CD4-positive, CD25-positive, alpha-beta regulatory T cell (primary cell): ENCODE measurements around the gene PHEX. TPM values are rescaled to one million over a fixed set of nuclear protein-coding genes. Genes with fewer than 3 reads are reported as not detected.
A peak's percentile ranks its signal among the peaks of the same experiment; 100 is the strongest.

Source experiments
- ATAC-seq, 2 donors: fragments of 150-1000 bp; cut with Tn5 transposase; one replicate each; pipeline ENCODE4 v1.10.0; 2021; ENCODE audit warnings: low read depth in 2 of 2, moderate number of reproducible peaks in 2 of 2, moderate library complexity in 1 of 2
- DNase-seq, 3 donors: peaks; one replicate each; pipeline versions ENCODE4 v3.0.0 to v3.0.0-alpha.2; 2012 to 2022; ENCODE audit warnings: mixed read lengths in 1 of 3
- H3K27ac ChIP-seq: one replicate; pipeline ENCODE4 v1.7.0; 2013; ENCODE audit warnings: mild to moderate bottlenecking, low read length; ENCODE audit not compliant: insufficient read depth, poor library complexity, severe bottlenecking
- H3K27me3 ChIP-seq: one replicate; pipeline ENCODE4 v1.7.0; 2013; ENCODE audit warnings: low read length; ENCODE audit not compliant: control insufficient read depth, insufficient read depth
- H3K36me3 ChIP-seq: one replicate; pipeline ENCODE4 v1.7.0; 2013; ENCODE audit warnings: mild to moderate bottlenecking, low read length, moderate library complexity; ENCODE audit not compliant: control insufficient read depth, insufficient read depth
- H3K4me1 ChIP-seq: 2 replicates; pipeline ENCODE4 v1.7.0; 2013; ENCODE audit warnings: mild to moderate bottlenecking, low read length; ENCODE audit not compliant: insufficient read depth, control insufficient read depth, poor library complexity, severe bottlenecking
- H3K4me3 ChIP-seq: one replicate; pipeline ENCODE4 v1.7.0; 2013; ENCODE audit warnings: low read depth, mild to moderate bottlenecking, low read length, moderate library complexity
- H3K9me3 ChIP-seq, 2 experiments: 1 replicate in 1 of 2; 2 replicates in 1 of 2; pipeline ENCODE4 v1.7.0; 2013; ENCODE audit warnings: low read length in 2 of 2, mild to moderate bottlenecking in 1 of 2, moderate library complexity in 1 of 2; ENCODE audit not compliant: control insufficient read depth in 2 of 2
- H3K27ac Mint-ChIP-seq, 3 donors: one replicate each; pipeline ENCODE4 v1.8.0; 2020 to 2022; ENCODE audit warnings: mild to moderate bottlenecking in 3 of 3, mixed read lengths in 3 of 3, moderate library complexity in 2 of 3
- H3K27me3 Mint-ChIP-seq: one replicate; pipeline ENCODE4 v1.8.0; 2022; ENCODE audit warnings: mild to moderate bottlenecking, mixed read lengths
- H3K36me3 Mint-ChIP-seq: one replicate; pipeline ENCODE4 v1.8.0; 2020; ENCODE audit warnings: mixed read lengths
- H3K4me1 Mint-ChIP-seq, 4 donors: one replicate each; pipeline ENCODE4 v1.8.0; 2020 to 2022; ENCODE audit warnings: mixed read lengths in 4 of 4, mild to moderate bottlenecking in 1 of 4
- H3K4me3 Mint-ChIP-seq, 4 donors: one replicate each; pipeline ENCODE4 v1.8.0; 2020 to 2022; ENCODE audit warnings: mild to moderate bottlenecking in 4 of 4, mixed read lengths in 4 of 4, moderate library complexity in 3 of 4
- H3K9me3 Mint-ChIP-seq, 7 donors: one replicate each; pipeline ENCODE4 v1.8.0; 2020 to 2022; ENCODE audit warnings: mixed read lengths in 7 of 7, mild to moderate bottlenecking in 3 of 7, moderate library complexity in 2 of 7
- polyA plus RNA-seq, 4 donors: library from polyadenylated mRNA; unstranded; fragments of 300-500 nt; fragmentation: Illumina TruSeq; gene quantifications; one replicate each; pipeline ENCODE4 v1.2.3, GENCODE V29; 2021
- total RNA-seq: library from RNA; stranded (reverse); gene quantifications from one replicate; pipeline ENCODE4 v1.2.3, GENCODE V29; 2022

Gene PHEX
- total and polyA plus RNA-seq, 5 donors from 2014 or later = 0.10 to 1.0 (median 0.46) TPM; not detected in 1

DNA sequence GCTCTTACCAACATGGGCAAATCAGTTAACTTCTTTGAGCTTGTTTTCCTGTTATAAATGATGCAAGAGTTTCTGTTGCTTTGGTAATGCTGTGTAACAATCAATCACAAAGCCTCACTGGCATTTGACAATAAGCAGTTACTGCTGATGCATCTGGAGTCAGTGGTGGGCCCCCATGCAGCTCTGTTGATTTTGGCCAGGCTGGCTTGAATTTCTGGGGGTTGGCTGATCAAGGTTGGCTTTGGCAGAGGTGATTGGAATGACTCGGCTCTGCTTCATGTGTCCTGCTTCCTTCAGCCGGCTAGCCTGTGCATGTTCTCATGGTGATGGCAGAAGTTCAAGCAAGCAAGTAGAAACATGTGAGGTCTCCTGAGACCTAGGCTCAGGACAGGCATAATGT is 90.4 kb downstream of the PHEX start:
- H3K4me1 ChIP-seq = no peaks in the 10 kb centered on the region
- no peak overlapping the region for H3K27ac ChIP-seq
- H3K27ac Mint-ChIP-seq = no peak overlapping the region
- H3K36me3 Mint-ChIP-seq = no peaks in the 10 kb centered on the region
- H3K4me3 ChIP-seq = no peak overlapping the region
- H3K4me1 Mint-ChIP-seq = no peaks in the 10 kb centered on the region
- DNase-seq = no peak
- no peaks in the 10 kb centered on the region for H3K36me3 ChIP-seq
- no peaks in the 10 kb centered on the region for H3K27me3 ChIP-seq
- H3K27me3 Mint-ChIP-seq = peaks cover 2% of the 10 kb centered on the region
- H3K9me3 Mint-ChIP-seq = peaks cover 0 to 3% (median 0%) of the 10 kb centered on the region in 7 donors
- no peaks in the 10 kb centered on the region for H3K9me3 ChIP-seq
- no peak overlapping the region for H3K4me3 Mint-ChIP-seq
- no peak for ATAC-seq

DNA sequence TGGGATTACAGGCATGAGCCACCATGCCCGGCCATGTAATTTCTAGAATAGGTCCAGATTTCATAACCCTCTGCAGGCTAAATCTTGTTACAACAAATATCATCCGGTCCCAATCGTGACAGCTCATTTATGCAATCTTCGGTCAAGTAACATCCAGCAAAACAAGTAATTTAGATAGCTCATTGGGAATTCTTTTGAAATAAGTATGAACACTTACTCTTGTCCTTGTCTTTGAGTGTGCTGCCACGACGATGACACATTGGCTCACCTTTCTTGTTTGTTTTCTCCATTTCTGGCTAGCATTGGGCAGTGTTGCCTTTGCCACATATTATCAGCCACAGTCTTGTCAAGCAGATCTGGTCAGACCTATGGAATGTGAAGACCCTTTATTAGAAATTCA is 92.0 kb downstream of the PHEX start:
- Histone ChIP-seq H3K27me3 (no peaks in the 10 kb centered on the region), H3K27ac (no peak overlapping the region), H3K36me3 (no peaks in the 10 kb centered on the region), H3K4me1 (no peaks in the 10 kb centered on the region), H3K4me3 (no peak overlapping the region), H3K9me3 (no peaks in the 10 kb centered on the region)
- H3K27ac Mint-ChIP-seq = no peak overlapping the region
- H3K4me3 Mint-ChIP-seq = no peak overlapping the region
- no peak for ATAC-seq
- peaks cover 0 to 3% (median 0%) of the 10 kb centered on the region in 7 donors for H3K9me3 Mint-ChIP-seq
- no peak for DNase-seq
- no peaks in the 10 kb centered on the region for H3K4me1 Mint-ChIP-seq
- H3K36me3 Mint-ChIP-seq = no peaks in the 10 kb centered on the region
- peaks cover 4% of the 10 kb centered on the region for H3K27me3 Mint-ChIP-seq

DNA sequence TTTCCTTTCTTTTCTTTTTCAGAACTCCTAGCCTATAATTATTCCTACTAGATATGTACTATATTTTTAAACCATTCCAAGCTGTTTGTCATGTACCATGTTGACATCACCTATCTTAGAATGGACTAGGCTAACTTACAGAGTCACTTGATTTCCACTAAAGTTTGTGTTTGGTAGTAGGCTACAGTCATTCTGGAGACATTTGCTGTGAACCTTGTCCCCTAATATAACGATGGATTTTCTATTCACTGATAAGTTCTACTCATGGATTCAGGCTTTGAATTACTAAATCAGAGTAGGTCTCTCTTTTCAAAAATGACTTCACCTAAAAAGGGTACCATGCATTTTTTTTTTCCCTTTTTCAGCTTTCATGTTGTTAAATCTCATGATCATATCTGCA is 93.4 kb downstream of the PHEX start:
- DNase-seq (no peak), ATAC-seq (no peak)
- Histone ChIP-seq H3K27me3 (no peaks in the 10 kb centered on the region), H3K4me1 (no peaks in the 10 kb centered on the region), H3K27ac (no peak overlapping the region), H3K36me3 (no peaks in the 10 kb centered on the region), H3K4me3 (no peak overlapping the region), H3K9me3 (no peaks in the 10 kb centered on the region)
- Mint-ChIP-seq H3K4me1 (no peaks in the 10 kb centered on the region), H3K9me3 (peaks cover 0 to 3% (median 0%) of the 10 kb centered on the region in 7 donors), H3K27me3 (peaks cover 4% of the 10 kb centered on the region), H3K36me3 (no peaks in the 10 kb centered on the region), H3K4me3 (no peak overlapping the region), H3K27ac (no peak overlapping the region)

DNA sequence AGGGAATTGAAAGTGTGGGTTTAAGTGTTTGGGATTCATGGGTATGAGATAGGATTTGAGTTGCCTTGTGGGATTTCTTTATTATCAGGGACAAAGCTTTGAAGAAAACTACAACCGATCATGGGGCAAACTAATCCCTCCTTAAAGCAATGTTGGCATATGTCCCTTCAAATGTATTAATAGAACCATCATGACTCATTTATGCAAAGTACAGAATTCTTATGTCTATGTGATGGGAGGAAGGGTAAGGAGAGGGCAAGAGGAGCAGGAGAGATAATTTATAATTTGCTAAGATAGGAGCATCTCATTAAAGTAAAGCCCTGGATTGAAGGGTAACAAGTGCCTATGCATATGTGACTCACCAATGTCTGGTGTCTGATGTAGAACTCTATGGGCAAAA is 94.2 kb downstream of the PHEX start:
- Mint-ChIP-seq H3K36me3 (no peaks in the 10 kb centered on the region), H3K9me3 (peaks cover 0 to under 1% (median 0%) of the 10 kb centered on the region in 7 donors), H3K27ac (no peak overlapping the region), H3K27me3 (peaks cover 4% of the 10 kb centered on the region), H3K4me3 (no peak overlapping the region), H3K4me1 (no peaks in the 10 kb centered on the region)
- Histone ChIP-seq H3K27me3 (no peaks in the 10 kb centered on the region), H3K4me3 (no peak overlapping the region), H3K27ac (no peak overlapping the region), H3K9me3 (no peaks in the 10 kb centered on the region), H3K36me3 (no peaks in the 10 kb centered on the region), H3K4me1 (no peaks in the 10 kb centered on the region)
- DNase-seq (no peak), ATAC-seq (no peak)

DNA sequence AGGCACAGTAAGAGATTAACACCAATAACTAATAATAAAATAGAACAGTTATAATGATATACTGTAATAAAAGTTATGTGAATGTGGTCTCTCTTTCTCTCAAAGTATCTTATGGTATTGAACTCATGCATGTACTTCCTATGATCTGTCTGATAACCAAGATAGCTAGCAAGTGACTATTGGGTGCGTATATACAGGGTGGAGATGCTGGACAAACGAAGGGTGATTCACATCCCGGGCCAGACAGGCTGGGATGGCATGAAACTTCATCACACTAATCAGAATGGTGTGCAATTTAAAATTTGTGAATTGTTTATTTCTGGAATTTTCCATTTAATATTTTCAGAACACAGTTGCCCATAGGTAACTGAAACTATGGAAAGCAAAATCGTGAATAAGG is 96.8 kb downstream of the PHEX start:
- Histone ChIP-seq H3K4me3 (no peak overlapping the region), H3K9me3 (no peaks in the 10 kb centered on the region), H3K4me1 (no peaks in the 10 kb centered on the region), H3K27me3 (no peaks in the 10 kb centered on the region), H3K27ac (no peak overlapping the region), H3K36me3 (no peaks in the 10 kb centered on the region)
- Mint-ChIP-seq H3K9me3 (peaks cover 0 to 2% (median 0%) of the 10 kb centered on the region in 7 donors), H3K4me1 (no peaks in the 10 kb centered on the region), H3K4me3 (no peak overlapping the region), H3K27me3 (peaks cover 4% of the 10 kb centered on the region), H3K27ac (no peak overlapping the region), H3K36me3 (no peaks in the 10 kb centered on the region)
- no peak for ATAC-seq
- DNase-seq = no peak

DNA sequence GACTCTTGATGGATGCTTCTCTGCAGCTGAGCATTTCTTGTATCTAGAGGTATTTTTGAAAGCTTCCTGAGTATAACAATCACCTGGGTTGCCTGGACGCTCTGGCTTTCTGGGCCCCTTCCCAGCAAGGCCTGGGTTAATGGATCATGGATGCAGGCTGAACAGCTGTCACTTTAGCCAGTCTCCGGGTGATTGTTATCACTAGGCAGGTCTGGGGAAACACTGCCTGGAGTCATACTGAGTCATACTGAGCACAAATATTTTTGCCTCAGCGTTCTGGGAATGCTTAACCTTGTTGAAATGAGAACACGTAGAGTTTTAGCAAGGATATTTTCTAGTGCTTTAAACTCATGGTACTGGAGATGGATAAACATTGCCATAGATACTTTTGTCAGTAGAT is 102.6 kb downstream of the PHEX start:
- Histone ChIP-seq H3K27ac (no peak overlapping the region), H3K36me3 (no peaks in the 10 kb centered on the region), H3K27me3 (no peaks in the 10 kb centered on the region), H3K4me1 (no peaks in the 10 kb centered on the region), H3K9me3 (no peaks in the 10 kb centered on the region), H3K4me3 (no peak overlapping the region)
- no peak overlapping the region for H3K27ac Mint-ChIP-seq
- H3K4me3 Mint-ChIP-seq = no peak overlapping the region
- H3K27me3 Mint-ChIP-seq = no peaks in the 10 kb centered on the region
- peaks cover 0 to 7% (median 5%) of the 10 kb centered on the region in 4 donors for H3K4me1 Mint-ChIP-seq
- peaks cover 0 to 3% (median 0%) of the 10 kb centered on the region in 7 donors for H3K9me3 Mint-ChIP-seq
- no peak for ATAC-seq
- DNase-seq = no peak
- H3K36me3 Mint-ChIP-seq = no peaks in the 10 kb centered on the region

DNA sequence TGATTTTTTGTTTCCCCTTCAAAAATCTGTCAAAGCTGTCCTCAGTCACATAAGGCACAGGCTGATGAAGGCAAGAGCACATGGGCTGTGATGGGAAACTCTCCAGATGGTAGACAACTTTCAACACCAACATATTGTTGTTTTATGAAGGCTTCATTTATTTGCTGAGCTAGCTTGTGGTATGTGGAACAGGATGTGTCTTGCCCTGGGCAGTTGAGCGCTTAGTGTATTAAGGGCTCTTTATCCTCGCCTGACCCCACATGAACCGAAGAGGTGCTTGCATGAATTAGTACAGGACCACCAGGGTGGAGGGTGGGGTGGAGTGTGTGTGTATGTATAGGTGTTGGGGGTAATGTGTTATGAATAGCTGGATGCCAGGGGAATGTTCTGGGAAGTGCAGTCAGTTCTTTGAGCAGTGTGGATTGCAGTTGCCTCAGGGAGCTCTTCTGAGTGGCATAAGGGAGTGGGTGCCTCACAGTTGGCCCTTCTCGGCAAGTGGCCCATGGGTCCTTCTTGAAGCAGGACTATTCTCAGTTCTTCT is 103.1 kb downstream of the PHEX start:
- H3K27me3 Mint-ChIP-seq = no peaks in the 10 kb centered on the region
- Histone ChIP-seq H3K4me1 (no peaks in the 10 kb centered on the region), H3K4me3 (no peak overlapping the region), H3K27ac (no peak overlapping the region), H3K9me3 (no peaks in the 10 kb centered on the region), H3K36me3 (no peaks in the 10 kb centered on the region), H3K27me3 (no peaks in the 10 kb centered on the region)
- H3K27ac Mint-ChIP-seq = no peak overlapping the region
- DNase-seq = no peak
- peak overlapping the region in 1 of 4 donors; percentile 25 for H3K4me3 Mint-ChIP-seq
- H3K4me1 Mint-ChIP-seq = peaks cover 0 to 7% (median 5%) of the 10 kb centered on the region in 4 donors
- H3K36me3 Mint-ChIP-seq = no peaks in the 10 kb centered on the region
- peaks cover 0 to 3% (median 0%) of the 10 kb centered on the region in 7 donors for H3K9me3 Mint-ChIP-seq
- ATAC-seq = no peak

DNA sequence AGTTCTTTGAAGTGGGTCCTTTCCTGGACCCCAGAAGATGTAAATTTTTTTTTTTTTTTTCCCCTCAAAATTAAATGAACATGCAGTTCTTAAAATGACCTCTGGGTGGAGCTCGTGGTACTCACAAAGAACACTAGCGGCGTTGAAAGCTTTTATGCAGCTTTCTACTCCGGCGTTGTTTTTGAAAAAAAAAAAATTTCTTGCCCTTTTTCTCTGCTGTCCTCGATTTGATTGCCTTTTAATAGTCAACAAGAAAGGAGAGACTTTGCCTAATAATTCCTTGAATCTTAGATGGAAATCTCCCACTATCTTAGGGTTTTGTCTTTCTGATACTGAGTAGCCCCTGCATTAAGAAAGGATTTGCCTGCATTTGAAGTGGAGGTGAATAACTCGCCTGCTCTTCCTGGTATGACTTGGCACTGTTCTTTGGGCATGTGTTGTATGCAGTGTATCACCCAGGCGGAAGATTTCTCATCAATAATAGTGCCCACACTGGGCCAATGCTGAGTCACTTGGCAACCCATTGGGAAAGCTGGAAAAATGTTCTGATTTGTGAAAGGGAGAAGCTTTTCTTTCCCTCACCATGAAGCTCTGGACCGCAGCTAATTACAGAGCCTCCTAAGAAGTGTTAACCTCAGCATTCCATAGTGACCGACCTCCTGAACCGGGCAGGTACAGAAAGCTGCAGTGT is 104.0 kb downstream of the PHEX start:
- Mint-ChIP-seq H3K4me3 (peak overlapping the region in 2 of 4 donors; percentile 2 to 44), H3K27ac (no peak overlapping the region)

More for the DNA sequence above, 104.0 kb downstream of the PHEX start:
- H3K4me1 ChIP-seq = no peaks in the 10 kb centered on the region
- H3K9me3 ChIP-seq = no peaks in the 10 kb centered on the region
- Mint-ChIP-seq H3K9me3 (peaks cover 0 to 3% (median 0%) of the 10 kb centered on the region in 7 donors), H3K36me3 (no peaks in the 10 kb centered on the region), H3K4me1 (peaks cover 0 to 7% (median 5%) of the 10 kb centered on the region in 4 donors), H3K27me3 (no peaks in the 10 kb centered on the region)
- peak overlapping the region; percentile 48 for H3K4me3 ChIP-seq
- H3K27ac ChIP-seq = no peak overlapping the region
- no peaks in the 10 kb centered on the region for H3K36me3 ChIP-seq
- ATAC-seq (peak in 1 of 2 donors; percentile 42), DNase-seq (peak; percentile 5 to 48 (median 42))
- no peaks in the 10 kb centered on the region for H3K27me3 ChIP-seq
